Esophagus squamous epithelium (tissue), 4 donors: ENCODE measurements around the gene PIK3C2G.

Experiments
- CTCF ChIP-seq, 6 experiments: fragments of 450-650 bp in 4 of 6; fragments of 200-600 bp in 2 of 6; sonication (generic) in 2 of 6; IDR thresholded peaks; one replicate each; pipeline ENCODE4 v1.5.1; 2016 to 2019; ENCODE audit warnings: antibody characterized with exemption in 6 of 6, mild to moderate bottlenecking in 4 of 6, moderate library complexity in 4 of 6
- POLR2A ChIP-seq, 4 donors: fragments of 450-650 bp; IDR thresholded peaks; one replicate each; pipeline ENCODE4 v1.6.1; 2017; ENCODE audit warnings: antibody characterized with exemption in 4 of 4, mild to moderate bottlenecking in 4 of 4, moderate library complexity in 3 of 4

GRCh38 chr12:18422871-18423270 is 161.6 kb downstream of the PIK3C2G start:
- TF ChIP-seq CTCF (IDR thresholded peaks at IDR 0.05) (no peak), POLR2A (IDR thresholded peaks at IDR 0.05) (no peak)
